Neuronal stem cell (in vitro differentiated cells): ENCODE results near the gene CZIB.

Experiments
- DNase-seq: peaks from one replicate; pipeline ENCODE4 v3.0.0-alpha.2; 2013; ENCODE audit warnings: low spot score
- H2AFZ ChIP-seq: one replicate; pipeline ENCODE4 v1.6.1; 2013; ENCODE audit warnings: mild to moderate bottlenecking, low read length, inconsistent platforms
- H2AK5ac ChIP-seq: 2 replicates; pipeline ENCODE4 v1.6.1; 2013; ENCODE audit warnings: low read depth, mild to moderate bottlenecking, inconsistent platforms, low read length, moderate library complexity, mixed read lengths
- H2BK120ac ChIP-seq: 2 replicates; pipeline ENCODE4 v1.6.1; 2013; ENCODE audit warnings: low read depth, mild to moderate bottlenecking, inconsistent platforms, low read length, moderate library complexity, mixed read lengths
- H2BK12ac ChIP-seq: one replicate; pipeline ENCODE4 v1.6.1; 2013; ENCODE audit warnings: low read length, inconsistent platforms
- H2BK15ac ChIP-seq: 2 replicates; pipeline ENCODE4 v1.6.1; 2013; ENCODE audit warnings: mild to moderate bottlenecking, low read length, inconsistent platforms, mixed read lengths
- H2BK5ac ChIP-seq: one replicate; pipeline ENCODE4 v1.6.1; 2013; ENCODE audit warnings: inconsistent platforms, mild to moderate bottlenecking, low read length, moderate library complexity
- H3K14ac ChIP-seq: one replicate; pipeline ENCODE4 v1.6.1; 2013; ENCODE audit warnings: low read length, inconsistent platforms
- H3K18ac ChIP-seq: 2 replicates; pipeline ENCODE4 v1.6.1; 2013; ENCODE audit warnings: low read length, inconsistent platforms
- H3K23ac ChIP-seq: 2 replicates; pipeline ENCODE4 v1.6.1; 2013; ENCODE audit warnings: low read depth, mild to moderate bottlenecking, mixed read lengths, low read length, inconsistent platforms; ENCODE audit not compliant: poor library complexity
- H3K27ac ChIP-seq: replicated peaks from 3 replicates; pipeline ENCODE4 v1.5.1; 2013; ENCODE audit warnings: low read length, inconsistent platforms
- H3K27me3 ChIP-seq, 3 experiments: 2 replicates each; pipeline ENCODE4 v1.6.1; 2013; ENCODE audit warnings: low read length in 3 of 3, mild to moderate bottlenecking in 2 of 3, inconsistent platforms in 1 of 3, low read depth in 1 of 3, mixed read lengths in 1 of 3, moderate library complexity in 1 of 3; ENCODE audit not compliant: control insufficient read depth in 3 of 3, insufficient read depth in 3 of 3
- H3K36me3 ChIP-seq, 2 donors: replicated peaks in 1 of 2; 2 replicates each; pipeline ENCODE4 v1.6.1; 2013; ENCODE audit warnings: low read length in 2 of 2; ENCODE audit not compliant: control insufficient read depth in 2 of 2, insufficient read depth in 2 of 2
- H3K4ac ChIP-seq: 2 replicates; pipeline ENCODE4 v1.6.1; 2013; ENCODE audit warnings: inconsistent platforms, mild to moderate bottlenecking, low read length, moderate library complexity
- H3K4me1 ChIP-seq, 2 donors: 1 replicate in 1 of 2; 2 replicates in 1 of 2; pipeline ENCODE4 v1.6.1; 2013; ENCODE audit warnings: low read length in 2 of 2, low read depth in 1 of 2; ENCODE audit not compliant: control insufficient read depth in 2 of 2, insufficient read depth in 1 of 2
- H3K4me2 ChIP-seq: one replicate; pipeline ENCODE4 v1.6.1; 2013; ENCODE audit warnings: mild to moderate bottlenecking, low read length, inconsistent platforms; ENCODE audit not compliant: insufficient read depth, poor library complexity, severe bottlenecking
- H3K4me3 ChIP-seq, 2 donors: 2 replicates each; pipeline ENCODE4 v1.5.1; 2013; ENCODE audit warnings: low read length in 2 of 2, mild to moderate bottlenecking in 2 of 2, inconsistent platforms in 1 of 2, moderate library complexity in 1 of 2
- H3K79me1 ChIP-seq: one replicate; pipeline ENCODE4 v1.6.1; 2013; ENCODE audit warnings: low read depth, mild to moderate bottlenecking, inconsistent platforms, low read length, moderate library complexity
- H3K9ac ChIP-seq: one replicate; pipeline ENCODE4 v1.6.1; 2013; ENCODE audit warnings: mild to moderate bottlenecking, low read depth, low read length, inconsistent platforms; ENCODE audit not compliant: poor library complexity
- H3K9me3 ChIP-seq, 2 donors: replicated peaks in 1 of 2; 2 replicates each; pipeline versions ENCODE3 to v1.6.1; 2013; ENCODE audit warnings: low read length in 2 of 2, mild to moderate bottlenecking in 2 of 2, inconsistent platforms in 1 of 2, low read depth in 1 of 2, mixed read lengths in 1 of 2, moderate library complexity in 1 of 2; ENCODE audit not compliant: control insufficient read depth in 2 of 2, insufficient read depth in 1 of 2
- H4K8ac ChIP-seq: one replicate; pipeline ENCODE4 v1.6.1; 2013; ENCODE audit warnings: low read depth, mild to moderate bottlenecking, inconsistent platforms, low read length, moderate library complexity
- H4K91ac ChIP-seq: one replicate; pipeline ENCODE4 v1.6.1; 2013; ENCODE audit warnings: low read length, low read depth, mild to moderate bottlenecking, inconsistent platforms; ENCODE audit not compliant: poor library complexity
- WGBS, 2 donors: extraction: QIAGEN DNeasy Blood & Tissue Kit; methylation state at CpG; one replicate each; pipeline ENCODE4 v1.1.7; 2013; ENCODE audit warnings: missing lambda C conversion rate in 2 of 2, mixed read lengths in 1 of 2; ENCODE audit not compliant: insufficient read length in 2 of 2, insufficient replicate concordance in 1 of 2; ENCODE audit errors: extremely low coverage in 2 of 2; 5-methylcytosine and 5-hydroxymethylcytosine counted together

Gene CZIB

DNA sequence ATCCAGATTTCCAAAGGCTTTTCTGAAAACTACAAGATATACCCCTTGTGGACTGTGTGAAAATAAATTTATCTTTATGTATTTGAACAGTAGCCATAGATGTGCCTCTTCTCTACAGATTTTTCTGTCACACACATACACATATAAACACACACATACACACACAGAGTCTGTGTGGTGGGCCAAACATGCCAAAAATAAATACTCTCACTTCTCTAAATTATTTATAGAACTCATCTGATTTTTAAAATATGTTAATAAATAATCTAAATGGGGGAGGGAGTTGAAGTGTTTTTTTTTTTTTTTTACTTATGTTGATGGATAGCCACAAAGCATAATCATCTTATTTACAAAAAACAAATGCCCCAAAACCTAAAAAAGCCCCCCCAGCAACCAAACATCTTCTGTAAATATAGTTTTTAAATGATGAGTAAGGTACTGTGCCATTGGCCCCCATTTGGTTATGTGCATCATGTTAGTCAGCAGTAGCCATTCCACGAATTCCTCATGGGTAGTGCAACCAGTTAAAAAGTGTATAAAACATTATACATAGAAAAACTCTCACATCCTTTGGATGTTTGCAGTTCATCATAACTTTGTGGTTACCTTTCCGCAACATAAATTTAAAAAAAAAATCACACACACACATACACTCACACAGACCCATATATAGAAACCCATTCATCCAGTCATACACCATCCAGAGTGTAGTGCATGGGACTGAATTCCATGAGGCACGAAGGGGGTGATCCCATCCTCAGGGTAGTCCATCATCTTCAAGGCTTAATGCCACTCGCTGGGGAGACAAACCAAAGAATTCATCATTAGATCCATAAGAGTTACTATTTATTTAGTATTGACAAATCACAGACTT, 26.1 kb upstream of the CZIB start:
- no peak overlapping the region for H2BK5ac ChIP-seq
- no peaks in the 10 kb centered on the region for H3K79me1 ChIP-seq
- H3K4me2 ChIP-seq, result no peak overlapping the region
- H2AK5ac ChIP-seq, result no peak overlapping the region
- H2AFZ ChIP-seq, result no peak overlapping the region
- H2BK12ac ChIP-seq, result no peak overlapping the region
- no peak overlapping the region for H3K9ac ChIP-seq
- no peak overlapping the region for H3K23ac ChIP-seq
- H3K18ac ChIP-seq, result no peak overlapping the region
- peaks cover 32 to 78% of the 10 kb centered on the region in 2 donors for H3K36me3 ChIP-seq
- no peak overlapping the region for H2BK15ac ChIP-seq
- no peak overlapping the region for H3K4me3 ChIP-seq
- H3K4me1 ChIP-seq, result no peaks in the 10 kb centered on the region
- no peak overlapping the region for H3K4ac ChIP-seq
- H4K91ac ChIP-seq, result no peak overlapping the region
- DNase-seq, result no peak
- no peak overlapping the region for H2BK120ac ChIP-seq
- H4K8ac ChIP-seq, result no peak overlapping the region
- H3K27ac ChIP-seq, result no peak overlapping the region
- H3K14ac ChIP-seq, result no peak overlapping the region
- 100% methylated on average over 1 of the region's 4 CpGs; no CpG with 5 or more reads in 1 of the 2 donors for whole genome bisulfite sequencing, 2 donors
- peaks cover 0 to 2% of the 10 kb centered on the region in 2 donors for H3K9me3 ChIP-seq
- H3K27me3 ChIP-seq, result no peaks in the 10 kb centered on the region

DNA sequence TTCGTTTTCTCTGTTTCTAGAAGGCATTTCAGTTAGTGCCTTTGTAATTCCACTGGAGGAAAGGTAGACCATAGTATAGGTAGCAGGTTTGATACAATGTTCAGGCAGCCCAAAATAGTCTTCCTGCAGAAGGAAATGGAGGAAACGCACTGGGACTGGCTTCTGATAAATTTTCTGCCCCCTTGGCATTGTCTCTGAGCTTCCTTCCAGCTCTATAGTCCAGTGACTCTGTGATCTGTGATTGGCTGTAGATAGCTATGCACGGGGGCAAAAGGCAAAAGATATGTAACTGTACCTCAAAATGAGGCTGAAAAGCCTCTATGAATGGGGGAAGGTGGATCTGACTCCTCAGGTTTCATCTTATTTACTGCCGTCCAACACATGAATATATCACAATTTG, 23.7 kb upstream of the CZIB start:
- no peak overlapping the region for H4K8ac ChIP-seq
- no peaks in the 10 kb centered on the region for H3K4me1 ChIP-seq
- H3K18ac ChIP-seq, result no peak overlapping the region
- no peak overlapping the region for H3K4me3 ChIP-seq
- no peak overlapping the region for H3K14ac ChIP-seq
- no peak overlapping the region for H2AK5ac ChIP-seq
- H2BK15ac ChIP-seq, result no peak overlapping the region
- H3K23ac ChIP-seq, result no peak overlapping the region
- no peaks in the 10 kb centered on the region for H3K9me3 ChIP-seq
- no peak overlapping the region for H4K91ac ChIP-seq
- H2BK12ac ChIP-seq, result no peak overlapping the region
- no peaks in the 10 kb centered on the region for H3K79me1 ChIP-seq
- no peaks in the 10 kb centered on the region for H3K27me3 ChIP-seq
- DNase-seq, result no peak
- no peak overlapping the region for H3K9ac ChIP-seq
- peaks cover 16 to 55% of the 10 kb centered on the region in 2 donors for H3K36me3 ChIP-seq
- no peak overlapping the region for H2BK120ac ChIP-seq
- no peak overlapping the region for H2BK5ac ChIP-seq
- H3K4ac ChIP-seq, result no peak overlapping the region
- no CpG with 5 or more reads among the region's 4 CpGs for WGBS, 2 donors
- no peak overlapping the region for H2AFZ ChIP-seq
- no peak overlapping the region for H3K27ac ChIP-seq
- H3K4me2 ChIP-seq, result no peak overlapping the region

DNA sequence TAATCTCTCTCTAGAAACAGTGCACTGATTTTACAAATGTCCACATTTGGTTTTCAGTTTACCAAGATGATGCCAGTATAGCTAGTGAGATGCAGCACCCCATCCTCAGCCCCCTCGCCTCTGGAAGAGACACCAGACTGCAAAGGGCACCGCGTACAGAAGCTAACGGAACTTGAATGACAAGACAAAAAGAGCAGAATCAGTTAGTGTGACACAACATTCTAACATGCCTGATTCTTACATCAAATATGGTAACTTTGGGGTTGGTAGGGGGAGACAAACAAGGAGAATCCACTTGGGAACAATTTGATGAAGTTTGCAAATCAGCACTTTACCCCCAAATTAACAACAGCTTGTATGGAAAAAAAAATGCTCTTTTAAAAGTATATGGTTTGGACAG, 21.9 kb upstream of the CZIB start:
- H3K9me3 ChIP-seq, result no peaks in the 10 kb centered on the region
- no peaks in the 10 kb centered on the region for H3K27me3 ChIP-seq
- no peak overlapping the region for H2AFZ ChIP-seq

DNA sequence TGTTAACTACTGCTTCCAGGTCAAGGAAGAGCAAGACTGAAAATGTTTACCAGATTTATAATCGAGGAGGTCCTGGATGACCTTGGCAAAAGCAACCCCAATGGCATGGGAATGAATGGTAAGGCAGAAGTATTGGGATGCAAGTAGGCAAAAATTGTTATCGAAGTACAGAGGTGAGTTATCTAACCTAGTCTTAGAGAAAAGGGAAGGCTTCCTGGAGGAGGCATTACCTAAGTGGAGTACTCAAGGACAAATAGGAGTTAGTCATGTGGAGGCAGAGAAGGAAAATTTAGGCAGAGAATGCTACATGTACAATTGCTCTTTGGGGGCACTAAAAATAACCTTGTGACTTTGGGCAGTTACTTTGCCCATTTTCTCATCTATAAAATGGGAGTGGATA, 21.4 kb upstream of the CZIB start:
- Histone ChIP-seq H3K36me3 (peaks cover 7 to 31% of the 10 kb centered on the region in 2 donors), H3K14ac (no peak overlapping the region), H2AFZ (no peak overlapping the region), H3K27ac (no peak overlapping the region), H3K4me2 (no peak overlapping the region), H4K91ac (no peak overlapping the region), H3K4me3 (no peak overlapping the region), H3K9ac (no peak overlapping the region), H2BK5ac (no peak overlapping the region), H3K4ac (no peak overlapping the region), H2BK120ac (no peak overlapping the region), H2BK12ac (no peak overlapping the region), H3K23ac (no peak overlapping the region), H3K79me1 (peaks cover 4% of the 10 kb centered on the region), H3K4me1 (peaks cover 5 to 8% of the 10 kb centered on the region in 2 donors), H3K9me3 (no peaks in the 10 kb centered on the region), H2BK15ac (no peak overlapping the region), H3K27me3 (no peaks in the 10 kb centered on the region), H2AK5ac (no peak overlapping the region), H4K8ac (no peak overlapping the region), H3K18ac (no peak overlapping the region)
- no peak for DNase-seq
- WGBS, 2 donors, result no CpG with 5 or more reads among the region's 2 CpGs

More for the DNA sequence above, 21.9 kb upstream of the CZIB start:
- Histone ChIP-seq H3K9ac (no peak overlapping the region), H2BK120ac (no peak overlapping the region), H2BK5ac (no peak overlapping the region), H3K18ac (no peak overlapping the region), H4K8ac (no peak overlapping the region), H3K79me1 (peaks cover 4% of the 10 kb centered on the region), H3K4me3 (no peak overlapping the region), H3K27ac (no peak overlapping the region), H3K36me3 (peaks cover 9 to 37% of the 10 kb centered on the region in 2 donors), H2AK5ac (no peak overlapping the region), H3K4me2 (no peak overlapping the region), H2BK15ac (no peak overlapping the region), H3K4me1 (peaks cover 5 to 6% of the 10 kb centered on the region in 2 donors), H2BK12ac (no peak overlapping the region), H4K91ac (no peak overlapping the region), H3K23ac (no peak overlapping the region), H3K4ac (no peak overlapping the region), H3K14ac (no peak overlapping the region)
- DNase-seq, result no peak
- no CpG with 5 or more reads among the region's 4 CpGs for WGBS, 2 donors
